CD4-positive, alpha-beta T cell treated with Interleukin-4 for 1 hour (primary cell): ENCODE measurements around the gene SERINC5.
"Not testable (repeated sequence)": the region's sequence is repeated elsewhere in the genome, so short reads cannot be mapped to it uniquely, and the experiment has no call there.

Experiments
- DNase-seq, 2 donors: peaks; one replicate each; pipeline ENCODE4 v3.0.0-alpha.2; 2020 to 2022

Gene SERINC5

DNA sequence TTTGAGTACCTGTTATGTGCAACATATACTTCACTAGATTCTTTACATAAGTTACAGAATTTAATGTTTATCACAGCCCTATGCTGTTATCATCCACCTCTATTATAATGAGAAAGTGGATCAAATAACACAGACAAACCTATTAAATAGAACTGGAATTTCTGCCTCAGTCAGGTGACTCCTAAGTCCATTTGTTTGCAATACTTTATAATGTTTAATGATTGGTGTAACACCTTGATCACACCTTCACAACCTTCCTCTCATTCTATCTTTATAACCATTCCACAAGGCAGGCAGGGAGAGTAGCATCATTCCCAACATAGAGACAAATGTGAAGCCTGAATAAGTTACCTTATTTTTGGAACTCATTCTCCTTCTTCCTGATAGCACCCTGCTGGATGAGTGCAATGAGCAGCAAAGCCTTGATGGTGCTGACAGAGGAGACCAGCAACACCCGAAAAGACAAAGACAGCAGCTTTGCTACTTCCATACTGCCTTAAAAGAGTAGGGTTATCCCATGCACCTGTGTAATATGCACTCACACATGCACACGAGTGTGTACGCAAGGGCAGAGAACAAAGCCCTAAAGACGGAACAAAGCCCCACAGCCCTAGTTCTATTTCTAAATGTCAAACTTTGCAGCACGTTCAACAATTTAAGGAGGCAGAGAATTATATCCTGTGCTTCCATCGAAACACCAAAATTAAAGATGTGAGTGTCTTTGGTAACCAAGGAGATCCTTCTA, 30.5 kb downstream of the SERINC5 start:
- DNase-seq = no peak

DNA sequence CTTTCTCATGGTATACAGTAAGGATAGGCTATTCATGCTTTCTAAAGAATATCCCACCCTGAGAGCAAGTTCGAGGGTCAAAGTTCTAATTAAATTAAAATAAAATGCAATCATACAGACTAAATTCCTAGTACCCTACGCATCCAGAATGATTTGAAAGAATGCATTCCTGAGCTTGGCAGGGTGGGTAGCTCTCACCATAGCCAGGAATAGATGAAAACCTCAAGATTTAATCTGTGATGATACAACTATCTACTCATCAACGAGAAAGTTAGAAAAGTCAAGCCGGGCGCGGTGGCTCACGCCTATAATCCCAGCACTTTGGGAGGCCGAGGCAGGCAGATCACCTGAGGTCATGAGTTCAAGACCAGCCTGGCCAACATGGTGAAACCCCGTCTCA, 32.3 kb downstream of the SERINC5 start:
- no peak for DNase-seq

- no peak for DNase-seq
Measured at GRCh38 chr5:80220245-80220897, 35.5 kb downstream of the SERINC5 start.

- DNase-seq = no peak
Measured at GRCh38 chr5:80219391-80219790, 36.5 kb downstream of the SERINC5 start.

GRCh38 chr5:80217667-80218066, 38.2 kb downstream of the SERINC5 start:
- no peak for DNase-seq

DNA sequence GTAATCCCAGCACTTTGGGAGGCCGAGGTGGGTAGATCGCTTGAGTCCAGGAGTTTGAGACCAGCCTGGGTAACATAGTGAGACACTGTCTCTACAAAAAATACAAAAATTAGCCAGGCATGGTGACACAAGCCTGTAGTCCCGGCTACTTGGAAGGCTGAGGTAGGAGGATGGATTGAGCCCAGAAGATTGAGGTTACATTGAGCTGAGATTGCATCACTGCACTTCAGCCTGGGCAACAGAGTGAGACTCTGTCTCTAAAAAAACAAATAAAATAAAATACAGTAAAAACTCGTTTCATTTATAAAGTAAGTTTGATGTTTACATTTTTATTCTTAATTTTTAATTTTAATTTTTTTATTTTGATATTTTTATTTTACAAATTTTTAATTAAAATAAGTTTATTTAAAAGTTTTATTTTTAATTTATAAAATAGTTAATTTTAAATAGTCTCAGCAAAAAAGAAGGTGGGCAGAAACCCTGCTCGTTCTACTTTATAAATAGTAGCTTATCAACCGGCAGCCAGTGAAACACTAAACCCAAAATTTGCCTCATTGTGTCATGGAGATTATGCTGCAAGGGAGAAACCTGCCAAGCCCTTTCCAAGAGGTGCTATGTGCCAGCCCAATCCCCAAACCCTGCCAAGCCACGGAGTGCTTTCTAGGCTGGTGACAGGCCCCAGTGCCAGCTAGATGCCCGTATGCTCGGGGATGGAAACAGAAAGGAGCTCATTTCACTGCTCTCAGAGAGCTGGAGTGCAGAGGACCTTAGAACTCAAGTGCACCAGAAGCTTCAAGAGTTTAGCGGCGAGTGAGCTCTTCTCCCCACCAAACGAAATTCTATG, 38.9 kb downstream of the SERINC5 start:
- DNase-seq = peak in 1 of 2 donors; percentile 39

DNA sequence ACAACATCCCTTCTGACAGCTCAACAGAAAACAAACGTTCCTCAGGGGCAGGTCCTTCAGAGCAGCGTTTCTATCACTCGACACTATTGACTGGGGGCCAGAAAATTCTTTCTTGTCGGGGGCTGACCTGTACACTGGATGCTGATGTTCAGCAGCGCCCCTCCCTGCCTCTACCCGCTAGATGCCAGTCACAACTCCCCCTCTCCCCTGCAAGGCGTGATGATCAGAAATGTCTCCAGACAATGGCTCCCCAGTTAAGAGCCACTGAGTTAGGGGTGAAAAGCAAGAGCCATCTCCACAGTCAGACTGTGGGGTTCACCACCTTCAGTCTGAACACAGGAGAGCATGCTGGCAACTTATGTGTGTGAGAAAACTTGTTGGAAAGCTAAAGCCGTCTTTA, 39.8 kb downstream of the SERINC5 start:
- peak in 1 of 2 donors; percentile 30 for DNase-seq

DNA sequence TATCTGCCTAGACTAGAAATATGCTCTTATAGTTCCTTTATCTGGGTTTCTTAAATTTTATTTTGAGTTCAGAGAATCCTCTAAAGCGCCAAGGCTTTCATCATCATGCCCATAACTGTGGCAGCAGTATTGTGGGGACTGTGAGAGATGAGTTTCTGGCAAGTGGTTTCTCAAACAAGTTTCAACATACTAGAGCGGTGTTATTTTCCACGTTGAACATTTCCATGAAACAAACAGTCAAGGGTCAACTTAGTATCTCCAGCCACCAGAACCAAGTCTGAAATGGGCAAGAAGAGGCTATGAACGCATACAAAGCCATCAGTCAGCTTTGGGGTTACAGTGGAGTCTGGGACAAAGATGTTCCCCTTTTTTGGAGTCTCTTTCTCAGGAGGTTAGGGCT, 40.3 kb downstream of the SERINC5 start:
- DNase-seq = no peak

GRCh38 chr5:80213466-80213865, 42.4 kb downstream of the SERINC5 start:
- DNase-seq = no peak

- DNase-seq = no peak
Measured at GRCh38 chr5:80212171-80212667, 43.6 kb downstream of the SERINC5 start.

- no peak for DNase-seq
Measured at GRCh38 chr5:80211327-80211726, 44.5 kb downstream of the SERINC5 start.

DNA sequence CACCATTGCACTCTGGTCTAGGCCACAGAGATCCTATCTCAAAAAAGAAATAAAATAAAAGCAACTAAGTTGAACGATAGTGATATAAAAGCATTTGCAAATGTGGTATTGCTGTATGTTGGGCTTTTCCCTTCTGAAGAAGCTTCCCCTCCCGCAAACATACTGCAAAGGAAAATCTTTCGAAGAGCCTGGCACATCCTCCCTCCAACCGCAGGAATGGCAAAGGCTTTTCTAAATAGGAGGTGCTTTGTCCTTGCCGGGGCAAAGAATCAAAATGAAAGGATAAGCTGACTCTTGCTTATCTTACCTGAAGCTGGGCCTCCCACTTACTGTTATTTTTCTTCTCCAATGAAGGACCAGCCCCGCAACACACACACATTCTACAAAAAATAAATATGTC, 45.8 kb downstream of the SERINC5 start:
- no peak for DNase-seq

DNA sequence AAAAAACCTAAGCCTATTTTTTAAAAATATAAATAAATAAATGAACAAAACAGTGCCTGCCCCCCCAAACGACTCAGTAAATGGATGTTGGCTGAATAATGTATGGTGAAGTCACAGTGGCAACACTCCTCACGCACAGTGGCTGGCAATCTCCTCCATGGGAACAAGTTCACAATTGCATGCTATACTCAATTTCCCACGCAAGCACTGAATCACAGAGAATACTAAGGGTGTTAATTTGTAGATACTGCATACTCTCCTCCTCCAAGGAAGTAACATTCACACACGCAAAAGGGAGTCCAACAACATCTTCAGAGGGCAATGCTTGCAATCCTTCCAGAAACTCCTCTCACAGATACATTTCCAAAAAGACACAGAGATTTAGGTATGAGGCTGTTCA, 47.5 kb downstream of the SERINC5 start:
- DNase-seq = no peak

DNA sequence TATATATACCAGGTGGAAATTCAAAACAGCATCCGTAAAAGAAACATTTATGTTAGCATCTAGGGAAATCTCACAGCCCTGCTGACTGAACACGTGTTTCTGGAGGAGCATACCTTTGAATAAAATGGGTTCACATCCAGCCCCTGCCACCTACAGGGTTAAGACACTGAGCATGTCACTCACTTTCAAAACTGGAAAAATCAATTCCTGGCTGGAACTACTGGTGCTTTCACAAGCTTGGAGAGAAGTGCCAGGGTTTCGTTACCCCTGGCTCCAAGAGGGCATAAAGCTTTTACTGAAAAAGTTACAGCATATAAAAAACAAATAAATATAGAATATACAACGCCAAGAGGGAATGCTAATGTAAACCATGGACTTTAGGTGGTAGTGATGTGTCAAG, 48.0 kb downstream of the SERINC5 start:
- no peak for DNase-seq

DNA sequence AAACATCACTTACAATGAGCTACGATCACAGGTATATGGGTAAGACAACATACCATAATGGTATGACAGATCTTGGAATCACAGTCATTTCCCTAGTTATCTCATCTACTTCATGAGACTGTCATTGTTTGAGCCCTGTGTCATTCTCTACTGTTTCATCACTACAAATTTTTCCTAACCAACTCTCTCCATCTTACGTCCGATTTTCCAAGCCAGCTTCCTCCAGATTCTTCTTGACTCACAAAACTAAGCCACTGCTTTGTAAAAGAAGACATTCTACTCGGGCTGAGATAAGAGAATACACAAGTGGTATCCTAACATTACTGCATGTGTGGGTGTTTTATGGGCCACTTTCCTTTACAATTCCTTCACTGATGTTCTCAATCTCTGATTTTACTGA, 49.6 kb downstream of the SERINC5 start:
- no peak for DNase-seq

DNA sequence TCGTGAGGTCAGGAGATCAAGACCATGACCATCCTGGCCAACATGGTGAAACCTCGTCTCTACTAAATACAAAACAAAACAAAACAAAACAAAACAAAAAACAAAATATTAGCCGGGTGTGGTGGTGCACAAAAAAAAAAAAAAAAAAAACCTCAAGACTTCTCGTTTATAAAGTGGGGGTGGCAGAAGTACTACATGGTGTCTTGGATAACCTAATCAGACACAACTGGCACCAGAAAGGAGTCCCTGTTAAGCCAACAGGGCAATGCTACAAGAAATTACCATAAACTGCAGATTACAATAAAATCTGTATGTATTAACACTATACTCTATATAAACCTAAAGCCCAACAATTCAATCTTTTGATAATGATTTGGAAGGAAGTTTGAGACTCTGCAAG, 50.0 kb downstream of the SERINC5 start:
- no peak for DNase-seq

- DNase-seq = no peak
Measured at GRCh38 chr5:80204808-80205614, 50.8 kb downstream of the SERINC5 start.

- DNase-seq = not testable (repeated sequence)
Measured at GRCh38 chr5:80201763-80202162, 54.1 kb downstream of the SERINC5 start.

DNA sequence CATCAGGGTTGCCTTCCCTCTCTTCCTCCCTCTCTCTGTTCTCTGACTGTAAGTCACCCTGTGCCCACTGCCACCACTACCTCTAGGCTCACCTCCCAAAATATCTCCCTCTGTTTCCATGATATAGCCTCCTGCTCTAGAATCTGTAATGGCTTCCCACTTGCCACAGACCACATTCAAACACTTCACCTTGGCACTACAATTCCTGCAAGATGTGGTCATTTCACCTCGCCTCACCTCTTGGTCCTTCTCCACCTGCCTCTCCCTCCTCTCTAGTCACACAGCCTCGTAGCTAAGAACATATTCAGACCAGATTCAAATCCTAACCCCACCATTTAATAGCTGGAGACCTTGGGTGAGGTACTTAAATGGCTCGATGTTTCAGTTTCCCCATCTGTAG, 56.9 kb downstream of the SERINC5 start:
- no peak for DNase-seq

- no peak for DNase-seq
Measured at GRCh38 chr5:80198399-80198798, 57.4 kb downstream of the SERINC5 start.

GRCh38 chr5:80195837-80196400, 59.9 kb downstream of the SERINC5 start:
- DNase-seq = no peak

DNA sequence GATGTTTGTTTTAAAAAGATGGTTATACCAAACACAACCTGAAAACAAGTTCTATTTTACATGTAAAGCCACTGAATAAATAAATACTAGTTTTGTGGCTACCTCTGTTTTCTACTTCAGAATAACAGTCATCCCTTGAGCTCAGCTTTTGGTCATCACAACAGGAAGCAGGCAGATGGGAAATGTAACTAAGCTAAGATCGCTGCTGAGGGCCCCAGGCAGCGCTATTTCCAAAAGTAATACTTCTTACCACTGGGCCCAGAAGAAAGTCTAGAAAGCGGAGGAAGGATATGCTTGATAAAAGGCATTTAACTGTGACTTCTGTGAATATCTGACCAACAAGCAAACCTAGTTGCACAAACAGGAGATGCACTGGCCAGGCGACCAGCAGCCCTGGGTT, 61.4 kb downstream of the SERINC5 start:
- no peak for DNase-seq
